NCI-H1105 (cell line): ENCODE data around the gene NFATC2IP.
"Not testable (repeated sequence)": the region's sequence is repeated elsewhere in the genome, so short reads cannot be mapped to it uniquely, and the experiment has no call there.

Experiments used
- DNase-seq: peaks from one replicate; lab custom pipeline; 2025; lab: John Stamatoyannopoulos, UW

NFATC2IP gene

GRCh38 chr16:28926284-28926683, 24.5 kb upstream of the NFATC2IP start:
- not testable (repeated sequence) for DNase-seq

DNA sequence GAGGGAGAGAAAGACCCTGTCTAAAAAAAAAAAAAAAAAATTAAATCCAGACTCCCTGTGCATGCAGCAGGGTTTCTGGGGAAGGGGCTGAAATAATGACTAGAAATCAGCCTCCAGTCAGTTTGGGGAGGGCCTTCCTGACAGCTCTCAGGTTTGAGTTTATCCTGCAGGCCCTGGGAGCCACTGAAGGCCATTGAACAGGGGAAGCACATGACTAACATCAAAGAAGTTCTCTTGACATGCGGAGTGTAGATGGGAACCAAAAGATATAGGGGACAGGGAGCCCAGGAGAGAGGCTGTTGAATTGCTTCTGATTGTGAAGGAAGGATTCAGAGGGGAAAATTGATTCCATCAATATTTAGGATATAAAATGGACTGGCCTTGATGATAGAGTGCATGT, 22.9 kb upstream of the NFATC2IP start:
- no peak for DNase-seq

GRCh38 chr16:28930203-28930602, 20.5 kb upstream of the NFATC2IP start:
- DNase-seq, result no peak

DNA sequence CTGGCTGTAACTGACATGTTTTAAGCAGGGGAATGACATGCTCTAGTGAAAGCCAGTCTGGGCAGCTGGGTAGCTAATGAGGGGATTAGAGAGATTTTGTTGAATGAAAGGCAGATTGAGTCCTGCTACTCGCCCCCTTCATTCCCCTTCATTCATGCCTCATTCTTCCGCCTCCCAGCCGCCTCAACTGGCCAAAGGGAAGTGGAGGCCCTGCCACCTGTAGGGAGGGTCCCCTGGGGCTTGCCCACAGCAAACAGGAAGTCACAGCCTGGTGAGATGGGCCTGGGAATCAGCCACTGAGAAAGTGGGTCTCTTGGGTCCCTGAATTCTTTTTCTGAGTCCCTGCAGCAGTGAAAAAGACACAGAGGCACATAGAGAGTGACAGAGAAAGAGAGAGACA, 20.1 kb upstream of the NFATC2IP start:
- no peak for DNase-seq

DNA sequence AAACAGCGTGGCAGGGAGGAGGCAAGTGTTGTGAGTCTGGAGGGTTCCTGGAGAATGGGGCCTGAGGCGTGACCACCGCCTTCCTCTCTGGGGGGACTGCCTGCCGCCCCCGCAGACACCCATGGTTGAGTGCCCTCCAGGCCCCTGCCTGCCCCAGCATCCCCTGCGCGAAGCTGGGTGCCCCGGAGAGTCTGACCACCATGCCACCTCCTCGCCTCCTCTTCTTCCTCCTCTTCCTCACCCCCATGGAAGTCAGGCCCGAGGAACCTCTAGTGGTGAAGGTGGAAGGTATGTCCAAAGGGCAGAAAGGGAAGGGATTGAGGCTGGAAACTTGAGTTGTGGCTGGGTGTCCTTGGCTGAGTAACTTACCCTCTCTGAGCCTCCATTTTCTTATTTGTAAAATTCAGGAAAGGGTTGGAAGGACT, 18.9 kb upstream of the NFATC2IP start, which contains the start of gene CD19:
CD19 (plus strand) TSS at position 171 of the 425 bp plus-strand sequence; CDS start at position 201, 30 bp downstream.
- DNase-seq, result no peak

- no peak for DNase-seq
Measured at GRCh38 chr16:28932339-28933141, 18.2 kb upstream of the NFATC2IP start.

DNA sequence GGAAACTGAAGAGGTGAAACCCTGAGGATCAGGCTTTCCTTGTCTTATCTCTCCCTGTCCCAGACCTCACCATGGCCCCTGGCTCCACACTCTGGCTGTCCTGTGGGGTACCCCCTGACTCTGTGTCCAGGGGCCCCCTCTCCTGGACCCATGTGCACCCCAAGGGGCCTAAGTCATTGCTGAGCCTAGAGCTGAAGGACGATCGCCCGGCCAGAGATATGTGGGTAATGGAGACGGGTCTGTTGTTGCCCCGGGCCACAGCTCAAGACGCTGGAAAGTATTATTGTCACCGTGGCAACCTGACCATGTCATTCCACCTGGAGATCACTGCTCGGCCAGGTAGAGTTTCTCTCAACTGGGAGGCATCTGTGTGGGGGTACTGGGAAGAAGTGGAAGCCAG, 17.6 kb upstream of the NFATC2IP start:
- DNase-seq, result no peak

- DNase-seq, result no peak
Measured at GRCh38 chr16:28935346-28935745, 15.4 kb upstream of the NFATC2IP start.

- no peak for DNase-seq
Measured at GRCh38 chr16:28935924-28936783, 14.6 kb upstream of the NFATC2IP start.

DNA sequence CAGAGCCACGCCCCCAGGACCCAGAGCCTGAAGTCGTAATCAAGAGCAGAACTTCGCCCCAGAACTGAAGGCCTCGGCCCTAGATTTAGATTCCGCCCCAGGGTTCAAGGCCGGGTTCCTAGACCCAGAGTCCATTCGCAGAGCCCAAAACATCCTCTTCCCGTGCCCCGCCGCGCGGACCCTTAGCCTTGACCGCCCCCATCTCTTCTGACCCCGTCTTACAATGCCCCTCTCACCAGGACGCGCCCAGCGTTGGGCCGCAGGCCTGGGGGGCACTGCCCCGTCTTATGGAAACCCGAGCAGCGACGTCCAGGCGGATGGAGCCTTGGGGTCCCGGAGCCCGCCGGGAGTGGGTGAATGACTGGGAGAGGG, 14.0 kb upstream of the NFATC2IP start:
- DNase-seq, result no peak

- no peak for DNase-seq
Measured at GRCh38 chr16:28937222-28937876, 13.4 kb upstream of the NFATC2IP start.

GRCh38 chr16:28938721-28939120, 12.0 kb upstream of the NFATC2IP start:
- no peak for DNase-seq

GRCh38 chr16:28939825-28940224, 10.9 kb upstream of the NFATC2IP start:
- not testable (repeated sequence) for DNase-seq

DNA sequence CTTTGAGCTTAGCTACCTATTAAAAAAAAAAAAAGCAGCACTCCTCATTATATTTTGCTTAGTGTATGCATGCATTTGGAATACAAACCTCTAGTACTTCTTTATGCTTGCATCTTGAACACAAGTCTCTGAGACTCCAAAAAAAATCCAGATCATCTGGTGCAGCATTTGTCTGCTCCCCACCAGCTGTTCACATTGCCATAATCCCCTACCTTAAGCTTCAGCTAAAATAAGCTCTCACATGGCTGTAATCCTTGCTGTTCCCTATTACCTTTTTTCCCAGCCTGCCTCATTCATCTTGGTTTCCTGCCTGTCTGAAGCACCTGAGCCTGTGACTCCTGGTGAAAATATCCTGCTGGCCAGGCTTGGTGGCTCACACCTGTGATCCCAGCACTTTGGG, 7.5 kb upstream of the NFATC2IP start:
- DNase-seq, result no peak

- no peak for DNase-seq
Measured at GRCh38 chr16:28946681-28947080, 4.1 kb upstream of the NFATC2IP start.

DNA sequence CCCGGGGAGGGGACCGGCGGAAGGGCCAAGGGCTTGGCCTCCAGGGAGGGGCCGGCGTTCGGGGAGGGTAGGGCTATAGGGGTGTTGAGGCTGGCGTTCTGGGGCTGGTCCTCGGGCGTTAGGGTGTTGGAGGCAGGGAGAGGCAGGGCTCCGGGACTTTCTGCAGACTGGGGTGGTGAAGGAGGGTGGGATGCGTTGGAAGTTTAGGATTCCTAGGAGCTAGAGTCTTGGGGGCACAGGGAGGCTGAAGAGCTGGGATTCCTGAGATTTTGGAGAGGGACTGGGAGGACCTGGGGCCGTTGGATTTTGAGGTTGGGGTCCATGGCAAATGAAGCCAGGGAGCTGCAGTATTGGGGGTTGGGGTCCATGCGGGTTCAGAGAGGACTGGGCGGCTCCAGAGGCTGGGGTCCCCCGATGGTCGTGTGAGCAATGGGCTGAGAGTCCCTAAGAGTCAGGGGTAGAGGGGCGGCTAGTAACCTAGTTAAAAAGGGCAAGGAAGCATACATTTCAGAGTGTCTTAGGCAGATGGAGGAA, 740 bp downstream of the NFATC2IP start:
- DNase-seq, result no peak

DNA sequence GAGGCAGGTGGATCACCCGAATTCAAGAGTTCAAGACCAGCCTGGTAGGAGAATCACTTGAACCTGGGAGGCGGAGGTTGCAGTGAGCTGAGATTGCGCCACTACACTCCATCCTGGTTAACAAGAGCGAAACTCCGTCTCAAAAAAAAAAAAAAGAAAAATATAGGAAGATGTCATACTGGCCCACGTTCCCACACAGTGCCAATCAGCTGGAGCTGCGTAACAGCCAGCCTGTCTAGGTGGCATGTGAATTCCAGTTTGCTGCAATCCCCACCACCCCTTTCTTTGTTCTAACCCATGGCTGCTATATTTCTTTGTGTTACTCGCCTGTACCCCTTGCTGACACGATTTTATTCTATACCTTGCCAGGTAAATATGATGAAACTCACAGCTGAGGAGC, 7.5 kb downstream of the NFATC2IP start:
- no peak for DNase-seq

- no peak for DNase-seq
Measured at GRCh38 chr16:28958836-28959235, 8.1 kb downstream of the NFATC2IP start.

- DNase-seq, result no peak
Measured at GRCh38 chr16:28964072-28964471, 13.3 kb downstream of the NFATC2IP start.

- DNase-seq, result no peak
Measured at GRCh38 chr16:28964496-28964895, 13.8 kb downstream of the NFATC2IP start.

- DNase-seq, result no peak
Measured at GRCh38 chr16:28967156-28967555, 16.4 kb downstream of the NFATC2IP start.

GRCh38 chr16:28969696-28970095, 19.0 kb downstream of the NFATC2IP start:
- DNase-seq, result not testable (repeated sequence)
